Hepatocyte (in vitro differentiated cells): ENCODE measurements around the gene VPS36. TPM values are rescaled to one million over a fixed set of nuclear protein-coding genes. Genes with fewer than 3 reads are reported as not detected.
"Not testable (repeated sequence)": the region's sequence is repeated elsewhere in the genome, so short reads cannot be mapped to it uniquely, and the experiment has no call there.

Experiments used
- DNase-seq: peaks from one replicate; pipeline ENCODE4 v3.0.0-alpha.2; 2016; ENCODE audit warnings: low spot score
- H2AFZ ChIP-seq: fragments of 200-600 bp; sonication (generic); 2 replicates; pipeline ENCODE4 v1.6.0; 2016; ENCODE audit warnings: antibody characterized with exemption, mild to moderate bottlenecking
- H3K27ac ChIP-seq: fragments of 200-600 bp; sonication (generic); 2 replicates; pipeline ENCODE4 v1.5.1; 2016; ENCODE audit warnings: mild to moderate bottlenecking
- H3K27me3 ChIP-seq: fragments of 200-600 bp; sonication (generic); 2 replicates; pipeline ENCODE4 v1.6.1; 2016
- H3K36me3 ChIP-seq: fragments of 200-600 bp; sonication (generic); replicated peaks from 2 replicates; pipeline ENCODE4 v1.5.1; 2016; ENCODE audit warnings: low read depth; ENCODE audit not compliant: insufficient read depth
- H3K4me1 ChIP-seq: fragments of 200-600 bp; sonication (generic); 2 replicates; pipeline ENCODE4 v1.5.1; 2016; ENCODE audit warnings: mild to moderate bottlenecking, moderate library complexity; ENCODE audit not compliant: insufficient read depth
- H3K4me2 ChIP-seq: fragments of 200-600 bp; sonication (generic); 2 replicates; pipeline ENCODE4 v1.6.0; 2016
- H3K4me3 ChIP-seq: fragments of 200-600 bp; sonication (generic); 2 replicates; pipeline ENCODE4 v1.5.1; 2016; ENCODE audit warnings: mild to moderate bottlenecking
- H3K79me2 ChIP-seq: fragments of 200-600 bp; sonication (generic); 2 replicates; pipeline ENCODE4 v1.6.0; 2017; ENCODE audit warnings: mild to moderate bottlenecking
- H3K9me2 ChIP-seq: fragments of 200-600 bp; sonication (generic); replicated peaks from 2 replicates; pipeline ENCODE4 v1.6.0; 2017; ENCODE audit warnings: mild to moderate bottlenecking; ENCODE audit not compliant: insufficient read depth
- H3K9me3 ChIP-seq: fragments of 200-600 bp; sonication (generic); 2 replicates; pipeline ENCODE4 v1.5.1; 2016; ENCODE audit warnings: low read depth, mild to moderate bottlenecking
- H4K20me1 ChIP-seq: fragments of 200-600 bp; sonication (generic); 2 replicates; pipeline ENCODE4 v1.6.0; 2016; ENCODE audit warnings: mild to moderate bottlenecking; ENCODE audit not compliant: insufficient read depth, poor library complexity, severe bottlenecking
- CTCF ChIP-seq: fragments of 200-600 bp; sonication (generic); IDR thresholded peaks from 2 replicates; pipeline ENCODE4 v1.5.1; 2016; ENCODE audit warnings: antibody characterized with exemption, mild to moderate bottlenecking; ENCODE audit not compliant: poor library complexity
- EZH2 ChIP-seq: fragments of 200-600 bp; sonication (generic); IDR thresholded peaks from 2 replicates; pipeline ENCODE4 v1.6.1; 2016; ENCODE audit warnings: antibody characterized with exemption, mild to moderate bottlenecking, borderline replicate concordance
- EZH2phosphoT487 ChIP-seq: fragments of 200-600 bp; sonication (generic); IDR thresholded peaks from one replicate; pipeline ENCODE4 v1.6.1; 2018; ENCODE audit warnings: antibody characterized with exemption, mild to moderate bottlenecking, low read depth, moderate library complexity; ENCODE audit not compliant: unreplicated experiment, severe bottlenecking
- WGBS: methylation state at CpG from one replicate; pipeline ENCODE4 v1.1.6; 2016; ENCODE audit warnings: low lambda C conversion rate; ENCODE audit errors: missing lambda C conversion rate; 5-methylcytosine and 5-hydroxymethylcytosine counted together
- polyA plus RNA-seq: library from polyadenylated mRNA; unstranded; fragments of >200 nt; fragmentation: Nextera tagmentation; extraction: Ambion mirVana; gene quantifications from 2 replicates; pipeline ENCODE4 v1.2.1, GENCODE V29; 2016
- total RNA-seq: library from RNA; depleted of rRNA; stranded (reverse); fragments of >200 nt; gene quantifications from 2 replicates; pipeline ENCODE4 v1.2.3, GENCODE V29; 2014

VPS36 gene
- total and polyA plus RNA-seq, 2 experiments from 2014 or later = 23.5 to 42.0 TPM

- H3K4me2 ChIP-seq, H3K27ac ChIP-seq, H3K4me3 ChIP-seq, H2AFZ ChIP-seq, H3K27me3 ChIP-seq, DNase-seq, H3K9me2 ChIP-seq, H3K36me3 ChIP-seq, H4K20me1 ChIP-seq, H3K9me3 ChIP-seq, H3K79me2 ChIP-seq, H3K4me1 ChIP-seq: not testable (repeated sequence)
- WGBS = 98% methylated on average over 2 of the region's 2 CpGs
Observed at GRCh38 chr13:52468487-52468886, 18.1 kb upstream of the VPS36 start.

- Histone ChIP-seq H3K79me2 (peaks cover 29% of the 10 kb centered on the region), H3K27me3 (no peaks in the 10 kb centered on the region), H2AFZ (no peak overlapping the region), H3K9me2 (no peaks in the 10 kb centered on the region), H3K4me3 (no peak overlapping the region), H3K4me2 (no peak overlapping the region), H3K9me3 (no peaks in the 10 kb centered on the region), H4K20me1 (no peaks in the 10 kb centered on the region), H3K4me1 (no peaks in the 10 kb centered on the region), H3K27ac (no peak overlapping the region), H3K36me3 (no peaks in the 10 kb centered on the region)
- no peak for DNase-seq
- TF ChIP-seq EZH2phosphoT487 = no peak
- TF ChIP-seq CTCF = no peak
- no peak for TF ChIP-seq EZH2
- WGBS = 97% methylated on average over 4 of the region's 4 CpGs
Observed at GRCh38 chr13:52463526-52463925, 13.1 kb upstream of the VPS36 start.

GRCh38 chr13:52461265-52461664 is 10.8 kb upstream of the VPS36 start:
- Histone ChIP-seq H4K20me1 (no peaks in the 10 kb centered on the region), H3K4me3 (no peak overlapping the region), H3K4me2 (no peak overlapping the region), H3K9me3 (no peaks in the 10 kb centered on the region), H3K9me2 (no peaks in the 10 kb centered on the region), H3K79me2 (peaks cover 49% of the 10 kb centered on the region), H2AFZ (no peak overlapping the region), H3K4me1 (no peaks in the 10 kb centered on the region), H3K36me3 (no peaks in the 10 kb centered on the region), H3K27me3 (no peaks in the 10 kb centered on the region), H3K27ac (no peak overlapping the region)
- no peak for DNase-seq
- 97% methylated on average over 3 of the region's 3 CpGs for WGBS
- TF ChIP-seq EZH2 (no peak), CTCF (no peak), EZH2phosphoT487 (no peak)

GRCh38 chr13:52459668-52460067 is 9.2 kb upstream of the VPS36 start:
- Histone ChIP-seq H3K4me2 (no peak overlapping the region), H3K27ac (no peak overlapping the region), H3K9me3 (no peaks in the 10 kb centered on the region), H3K9me2 (no peaks in the 10 kb centered on the region), H3K27me3 (no peaks in the 10 kb centered on the region), H3K79me2 (peaks cover 52% of the 10 kb centered on the region), H3K36me3 (no peaks in the 10 kb centered on the region), H3K4me1 (no peaks in the 10 kb centered on the region), H4K20me1 (no peaks in the 10 kb centered on the region), H2AFZ (no peak overlapping the region), H3K4me3 (no peak overlapping the region)
- TF ChIP-seq EZH2 (no peak), CTCF (no peak), EZH2phosphoT487 (no peak)
- no peak for DNase-seq
- 93% methylated on average over 6 of the region's 6 CpGs for WGBS
